Stimulated activated CD4-positive, alpha-beta T cell treated with anti-CD3 and anti-CD28 coated beads, Interleukin-2, amount 100 ng/mL, for 24 hours (primary cell): ENCODE results near the gene IZUMO4.
A peak's percentile ranks its signal among the peaks of the same experiment; 100 is the strongest.

ENCODE experiments used
- DNase-seq, 2 donors: peaks; one replicate each; pipeline ENCODE4 v3.0.0-alpha.2; 2020

IZUMO4 gene

GRCh38 chr19:2059422-2060201, 37.1 kb upstream of the IZUMO4 start:
- no peak for DNase-seq

GRCh38 chr19:2060884-2061494, 35.7 kb upstream of the IZUMO4 start:
- DNase-seq: peak; percentile 58 to 66

- DNase-seq: peak; percentile 99
Observed at GRCh38 chr19:2061495-2062388, 35.0 kb upstream of the IZUMO4 start.

DNA sequence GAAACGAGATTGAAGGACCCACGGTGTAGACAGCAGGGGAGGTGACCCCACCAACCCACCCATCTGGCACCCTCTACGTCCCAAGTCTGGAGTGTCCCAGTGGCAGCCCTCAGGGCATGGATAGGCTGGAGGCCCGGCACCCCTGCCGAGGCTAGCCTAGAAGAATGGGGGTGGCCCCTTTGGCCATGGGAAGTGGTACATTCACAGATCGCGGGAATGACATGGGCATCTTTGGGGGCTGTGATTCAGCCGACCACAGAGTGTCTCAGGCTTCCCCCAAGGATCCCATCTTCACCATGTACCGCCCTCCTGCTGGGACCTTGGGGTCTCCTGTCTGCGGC, 34.4 kb upstream of the IZUMO4 start:
- no peak for DNase-seq

GRCh38 chr19:2062770-2063169, 33.9 kb upstream of the IZUMO4 start:
- DNase-seq: no peak

DNA sequence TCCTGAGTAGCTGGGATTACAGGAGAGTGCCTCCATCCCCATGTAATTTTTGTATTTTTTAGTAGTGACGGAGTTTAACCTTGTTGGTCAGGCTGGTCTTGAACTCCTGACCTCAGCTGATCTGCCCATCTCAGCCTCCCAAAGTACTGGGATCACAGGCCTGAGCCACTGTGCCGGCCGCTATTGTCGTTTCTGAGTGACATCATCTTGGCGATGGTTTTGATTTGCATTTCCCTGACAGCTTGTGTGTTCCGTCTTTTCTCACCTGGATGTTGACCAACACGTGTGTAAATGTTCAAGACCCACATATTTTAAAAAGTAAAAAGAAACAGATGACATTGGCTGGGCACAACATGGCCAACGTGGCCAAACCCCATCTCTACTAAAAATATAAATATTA, 32.9 kb upstream of the IZUMO4 start:
- no peak for DNase-seq

DNA sequence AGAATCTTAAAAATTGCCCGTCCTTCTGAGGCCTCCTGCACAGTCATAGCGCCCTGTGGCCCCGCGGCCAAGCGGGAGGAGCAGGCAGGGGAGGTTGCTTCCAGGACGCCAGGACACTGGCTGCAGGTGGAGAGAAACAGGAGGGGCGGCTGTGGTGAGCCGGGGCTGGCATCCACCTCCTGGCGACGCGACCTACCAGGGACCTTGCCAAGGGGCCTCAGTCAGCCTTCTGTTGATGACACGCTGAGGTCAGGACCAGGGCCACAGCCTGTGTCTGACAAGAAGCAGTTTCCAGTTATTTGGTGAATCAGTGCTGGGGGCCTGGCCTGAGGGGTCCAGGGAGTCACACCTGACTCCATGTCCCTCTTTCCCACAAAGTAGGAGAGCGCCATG, 32.3 kb upstream of the IZUMO4 start:
- no peak for DNase-seq

DNA sequence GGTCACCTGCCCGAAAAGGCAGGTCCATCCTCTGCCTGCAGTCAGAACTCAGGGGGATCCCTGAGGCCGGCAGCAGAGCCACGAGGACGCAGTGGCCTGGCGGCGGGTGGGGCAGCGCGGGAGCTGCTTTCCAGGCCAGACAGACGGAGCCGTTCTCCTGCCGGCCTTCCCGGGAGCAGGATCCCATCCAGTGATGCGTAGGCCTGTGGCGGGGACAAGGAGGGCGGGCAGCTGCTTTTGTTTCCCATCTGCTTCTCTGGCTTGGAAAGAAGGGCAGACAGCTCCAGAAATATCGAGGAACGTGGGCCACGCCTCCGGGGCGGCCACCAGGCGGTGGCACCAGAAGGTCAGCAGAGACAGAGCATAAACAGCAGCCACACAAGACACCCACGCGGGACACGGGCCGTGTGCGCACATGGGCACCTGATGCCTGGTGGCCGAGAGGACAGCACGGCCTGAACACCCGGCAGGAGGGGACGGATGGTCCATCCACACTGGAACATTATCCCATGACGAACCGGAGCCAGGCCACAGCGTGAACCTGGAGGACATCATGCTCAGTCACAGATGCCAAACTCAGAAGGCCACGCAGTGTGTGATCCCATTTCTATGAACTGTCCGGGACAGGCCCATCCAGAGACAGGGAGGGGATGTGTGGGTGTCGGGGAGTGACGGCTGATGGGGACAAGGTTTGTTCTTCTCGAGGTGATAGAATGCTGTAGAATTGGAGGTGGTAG, 31.8 kb upstream of the IZUMO4 start:
- no peak for DNase-seq

DNA sequence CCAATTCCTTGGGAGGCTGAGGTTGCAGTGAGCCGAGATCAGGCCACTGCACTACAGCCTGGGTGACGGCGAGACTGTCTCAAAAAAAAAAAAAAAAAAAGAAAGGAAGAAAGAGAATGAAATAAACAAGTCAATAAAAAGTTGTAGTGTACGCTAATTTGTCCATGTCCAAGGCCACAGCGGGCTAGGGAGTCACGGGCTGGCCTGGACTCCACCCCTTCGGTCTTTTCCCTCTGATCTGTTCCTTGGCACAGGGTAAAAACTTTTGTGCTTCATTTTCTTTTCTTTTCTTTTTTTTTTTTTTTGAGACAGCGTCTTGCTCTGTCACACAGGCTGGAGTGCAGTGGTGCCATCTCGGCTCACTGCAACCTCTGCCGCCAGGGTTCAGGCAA, 26.3 kb upstream of the IZUMO4 start:
- DNase-seq: no peak

- no peak for DNase-seq
Observed at GRCh38 chr19:2070986-2071673, 25.6 kb upstream of the IZUMO4 start.

DNA sequence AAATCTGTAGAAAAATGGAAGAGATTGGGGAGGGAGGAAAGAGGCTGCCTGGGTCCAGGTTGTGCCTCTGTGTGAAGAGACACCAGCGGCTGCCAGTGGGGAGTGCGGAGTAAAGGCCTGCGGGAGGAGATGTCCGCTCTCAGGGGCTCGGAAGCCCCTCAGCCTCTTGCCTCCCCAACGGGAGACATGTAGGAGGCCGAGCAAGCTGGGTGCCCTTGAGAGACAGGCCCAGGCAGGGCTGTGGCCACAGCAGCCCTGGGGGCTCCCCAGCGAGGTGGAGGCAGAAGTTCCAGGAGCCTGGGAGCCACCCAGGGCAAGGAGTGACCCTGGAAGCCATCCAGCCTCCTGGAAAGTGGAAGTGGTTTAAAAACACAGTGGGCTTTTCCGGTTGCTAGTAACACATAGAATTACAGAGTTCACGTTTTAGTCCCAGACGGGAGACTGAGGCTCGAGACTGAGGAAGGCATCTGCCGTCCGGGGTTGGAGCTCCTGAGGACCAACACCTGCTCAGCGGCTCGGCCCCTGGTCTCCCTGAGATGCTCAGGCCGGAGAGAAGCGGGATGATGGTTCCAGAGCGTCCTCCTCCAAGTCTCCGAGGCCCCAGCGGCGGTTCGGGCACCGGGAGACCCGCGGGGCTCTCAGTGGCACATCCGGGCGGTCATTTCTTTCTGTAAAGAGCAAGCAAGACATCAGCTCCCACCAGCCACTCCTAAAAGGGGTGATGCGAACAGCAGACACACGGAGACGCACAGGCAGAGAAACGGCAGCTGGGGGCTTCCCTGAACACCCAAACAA, 23.8 kb upstream of the IZUMO4 start:
- no peak for DNase-seq

DNA sequence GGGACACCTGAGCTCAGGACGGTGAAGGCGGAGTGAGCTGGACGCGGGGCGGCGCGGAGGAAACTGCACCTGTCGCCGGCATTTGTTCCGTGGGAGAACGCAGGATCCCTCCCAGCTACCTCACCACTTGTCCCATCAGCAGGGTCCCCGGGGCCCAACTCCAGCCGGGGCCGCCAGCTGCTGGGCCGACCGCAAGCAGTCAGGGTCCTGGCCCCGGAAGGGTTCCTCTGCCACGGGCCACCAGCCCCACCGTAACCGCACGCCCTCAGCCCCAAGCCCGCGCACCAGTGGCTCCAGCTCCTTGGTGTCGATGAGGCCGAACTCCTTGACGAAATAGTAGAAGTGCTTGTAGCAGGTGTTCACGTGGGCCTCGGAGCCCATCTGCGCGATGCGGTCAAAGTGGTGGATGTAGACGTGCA, 20.2 kb upstream of the IZUMO4 start:
- DNase-seq: no peak

DNA sequence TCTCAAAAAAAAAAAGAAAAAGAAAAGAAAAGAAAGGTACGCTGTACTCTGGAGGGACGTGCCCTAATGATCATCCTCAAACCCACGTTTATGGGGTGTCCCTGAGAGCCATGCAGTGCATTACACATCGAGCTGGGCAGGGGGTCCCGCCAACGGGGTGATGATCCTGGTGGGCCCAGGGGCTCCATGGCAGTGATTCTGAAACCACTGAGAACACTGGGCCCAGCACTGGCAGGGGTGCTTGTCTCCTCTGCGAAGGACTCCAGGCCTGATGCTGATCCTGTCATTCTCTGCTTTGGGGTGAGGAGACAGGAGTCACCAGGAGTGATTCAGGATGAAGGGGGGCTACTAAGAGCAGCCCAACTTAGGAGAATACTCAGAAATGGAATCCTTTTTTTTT, 19.3 kb upstream of the IZUMO4 start:
- no peak for DNase-seq

DNA sequence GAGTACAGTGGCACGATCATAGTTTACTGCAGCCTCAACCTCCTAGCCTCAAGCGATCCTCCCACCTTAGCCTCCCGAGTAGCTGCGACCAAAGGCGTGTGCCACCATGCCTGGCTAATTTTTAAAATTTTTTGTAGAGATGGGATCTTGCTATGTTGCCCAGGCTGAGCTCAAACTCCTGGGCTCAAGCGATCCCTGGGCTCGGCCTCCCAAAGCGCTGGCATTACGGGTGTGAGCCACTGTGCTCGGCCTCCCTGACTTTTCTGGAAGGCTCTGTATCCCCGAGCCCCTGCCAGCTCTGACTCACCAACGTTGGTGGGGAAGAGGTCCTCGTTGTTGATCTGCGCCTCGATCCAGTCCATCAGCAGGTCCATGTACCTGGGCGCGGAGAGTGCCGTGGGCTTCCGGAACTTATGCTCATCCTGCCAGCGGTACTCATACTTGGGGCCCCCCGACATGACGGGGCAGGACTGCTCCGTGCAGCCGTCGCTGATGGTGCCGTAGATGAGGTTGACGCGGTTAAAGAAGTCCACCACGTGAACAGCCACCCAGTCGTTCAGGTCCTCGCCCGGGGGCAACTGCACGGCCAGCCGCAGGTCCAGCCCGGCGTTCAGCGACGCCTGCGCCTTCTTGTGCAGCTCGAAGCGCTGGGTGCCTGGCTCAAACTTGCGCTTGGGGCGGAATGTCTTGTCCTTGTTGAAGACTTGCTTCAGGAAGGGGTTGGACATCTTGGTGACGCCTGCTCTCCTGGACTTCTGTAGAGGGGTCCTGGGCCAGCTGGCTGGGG, 18.7 kb upstream of the IZUMO4 start:
- no peak for DNase-seq

DNA sequence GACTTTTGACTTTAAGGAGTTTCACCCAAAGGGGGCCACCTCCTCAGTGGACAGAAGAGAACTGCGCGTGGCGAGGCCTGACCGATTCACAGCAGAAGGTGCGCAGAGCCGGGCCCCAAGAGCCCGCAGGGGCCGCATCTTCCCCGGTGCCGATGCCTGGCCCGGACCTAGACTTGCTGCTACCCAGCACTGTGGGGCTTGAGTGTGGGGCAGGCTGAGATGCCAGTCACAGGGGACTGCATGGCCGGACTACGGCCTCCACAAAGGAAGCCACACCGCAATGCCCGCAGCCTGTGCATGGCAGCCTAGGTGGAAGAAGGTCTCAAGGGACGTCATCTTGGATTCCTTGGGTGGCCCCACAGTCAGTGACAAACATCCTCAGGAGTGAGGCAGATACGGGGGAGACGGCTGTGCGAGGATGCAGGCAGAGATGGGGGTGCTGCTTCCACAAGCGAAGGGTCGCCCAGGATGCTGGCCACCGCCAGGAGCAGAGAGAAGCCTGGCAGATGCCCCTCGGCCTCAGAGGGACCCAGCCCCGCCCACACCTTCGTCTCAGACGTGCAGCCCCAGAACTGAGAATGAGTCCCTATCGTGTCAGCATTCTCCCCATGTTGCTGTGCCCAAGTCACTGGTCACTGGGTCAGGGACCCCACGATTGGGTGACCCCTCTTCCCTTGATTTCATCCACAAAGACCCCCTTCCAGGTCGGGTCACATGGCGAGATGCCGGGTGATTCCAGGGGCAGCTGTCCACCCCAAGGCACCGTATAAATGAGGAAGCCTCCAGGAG, 17.4 kb upstream of the IZUMO4 start:
- no peak for DNase-seq

DNA sequence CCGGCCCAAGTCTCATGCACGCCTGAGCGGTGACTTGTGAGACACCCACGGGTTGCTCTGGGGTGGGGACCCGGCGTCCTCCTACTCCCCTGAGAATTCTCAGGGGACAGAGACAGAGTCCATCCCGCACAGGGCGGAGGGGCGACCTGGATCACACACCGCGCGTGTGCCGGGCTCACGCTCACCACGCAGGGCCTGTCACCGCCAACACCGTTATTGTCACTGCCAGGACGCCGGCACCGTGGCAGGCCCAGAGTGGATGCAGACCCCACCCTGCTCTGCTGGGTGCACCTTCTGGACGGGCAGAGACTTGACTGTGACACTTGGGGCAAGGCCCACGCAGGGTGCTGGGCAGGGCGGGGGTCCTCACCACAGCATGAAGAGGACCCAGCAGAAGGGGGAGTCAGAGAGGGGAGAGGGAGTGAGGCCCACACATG, 16.8 kb upstream of the IZUMO4 start:
- no peak for DNase-seq

GRCh38 chr19:2080336-2080988, 16.3 kb upstream of the IZUMO4 start:
- DNase-seq: no peak

DNA sequence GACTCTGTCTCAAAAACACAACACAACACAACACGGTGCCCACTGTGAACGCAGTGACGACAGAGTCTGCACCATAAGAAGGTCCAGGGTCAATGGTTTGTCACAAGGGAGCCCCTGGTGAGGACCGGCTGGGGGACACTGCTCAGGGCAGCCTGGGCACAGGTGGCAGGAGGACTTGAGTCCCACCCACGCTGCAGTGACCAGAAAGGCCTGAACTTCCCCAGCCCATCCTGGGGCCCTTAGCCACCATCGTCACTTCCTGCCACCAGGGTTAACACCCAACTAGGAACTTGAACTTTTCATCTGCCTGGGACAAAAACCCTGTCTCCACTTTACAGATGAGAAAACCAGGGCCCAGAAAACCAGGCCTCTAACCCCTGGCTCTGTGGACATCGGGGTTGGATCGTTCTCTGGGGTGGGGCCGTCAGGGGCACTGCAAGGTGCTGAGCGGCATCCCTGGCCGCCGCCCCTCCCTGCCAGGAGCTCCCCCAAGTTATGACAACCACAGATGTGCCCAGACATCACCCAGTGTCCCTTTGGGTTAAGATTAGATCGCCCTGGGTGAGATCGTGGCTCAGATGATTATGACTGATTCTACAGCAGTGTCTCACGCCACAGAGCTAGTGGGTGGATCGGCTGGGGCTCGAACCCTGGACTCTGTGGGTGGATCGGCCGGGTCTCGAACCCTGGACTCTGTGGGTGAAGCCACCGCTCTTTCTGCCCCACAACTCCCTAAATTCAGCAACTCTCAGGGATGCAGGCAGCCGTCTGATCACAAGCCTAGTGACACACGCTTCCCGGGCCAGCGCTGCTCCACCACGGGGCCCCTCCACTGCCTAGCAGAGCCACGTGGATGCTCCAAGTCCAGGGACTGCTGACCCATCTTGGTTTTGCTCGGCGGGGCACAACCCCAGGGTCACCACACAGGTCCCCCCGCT, 14.6 kb upstream of the IZUMO4 start:
- DNase-seq: peak in 1 of 2 donors; percentile 56
